Mammary epithelial cell (primary cell): Measurements from ENCODE around the gene WFDC11.

Experiments
- EZH2 ChIP-seq: IDR thresholded peaks from 2 replicates; pipeline ENCODE4 v1.6.1; 2012; ENCODE audit warnings: low read length, inconsistent platforms, borderline replicate concordance
- TF ChIP-seq, protein P1 (sequence below), 2 donors: IDR thresholded peaks in 1 of 2; conservative IDR thresholded peaks in 1 of 2; 2 replicates each; pipeline ENCODE4 v1.5.1; 2011 to 2012; ENCODE audit warnings: inconsistent platforms in 2 of 2, low read length in 2 of 2, mild to moderate bottlenecking in 2 of 2, control low read depth in 1 of 2, low read depth in 1 of 2; ENCODE audit not compliant: insufficient read depth in 1 of 2; ENCODE audit errors: extremely low read depth in 1 of 2

DNA sequence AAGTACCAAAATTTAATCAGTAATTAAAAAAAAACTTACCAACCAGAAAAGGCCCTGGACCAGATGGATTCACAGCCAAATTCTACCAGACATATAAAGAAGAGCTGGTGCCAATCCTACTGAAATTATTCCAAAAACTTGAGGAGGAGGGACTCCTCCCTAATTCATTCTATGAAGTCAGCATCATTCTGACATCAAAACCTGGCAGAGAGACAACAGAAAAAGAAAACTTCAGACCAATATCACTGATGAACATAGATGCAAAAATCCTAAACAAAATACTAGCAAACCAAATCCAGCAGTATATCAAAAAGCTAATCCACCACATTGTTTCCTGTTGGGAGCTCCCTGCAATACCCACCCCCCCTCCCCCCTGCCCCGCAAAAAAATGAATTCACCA is at the start of gene WFDC11:
- TF ChIP-seq, protein P1, sequence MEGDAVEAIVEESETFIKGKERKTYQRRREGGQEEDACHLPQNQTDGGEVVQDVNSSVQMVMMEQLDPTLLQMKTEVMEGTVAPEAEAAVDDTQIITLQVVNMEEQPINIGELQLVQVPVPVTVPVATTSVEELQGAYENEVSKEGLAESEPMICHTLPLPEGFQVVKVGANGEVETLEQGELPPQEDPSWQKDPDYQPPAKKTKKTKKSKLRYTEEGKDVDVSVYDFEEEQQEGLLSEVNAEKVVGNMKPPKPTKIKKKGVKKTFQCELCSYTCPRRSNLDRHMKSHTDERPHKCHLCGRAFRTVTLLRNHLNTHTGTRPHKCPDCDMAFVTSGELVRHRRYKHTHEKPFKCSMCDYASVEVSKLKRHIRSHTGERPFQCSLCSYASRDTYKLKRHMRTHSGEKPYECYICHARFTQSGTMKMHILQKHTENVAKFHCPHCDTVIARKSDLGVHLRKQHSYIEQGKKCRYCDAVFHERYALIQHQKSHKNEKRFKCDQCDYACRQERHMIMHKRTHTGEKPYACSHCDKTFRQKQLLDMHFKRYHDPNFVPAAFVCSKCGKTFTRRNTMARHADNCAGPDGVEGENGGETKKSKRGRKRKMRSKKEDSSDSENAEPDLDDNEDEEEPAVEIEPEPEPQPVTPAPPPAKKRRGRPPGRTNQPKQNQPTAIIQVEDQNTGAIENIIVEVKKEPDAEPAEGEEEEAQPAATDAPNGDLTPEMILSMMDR (conservative IDR thresholded peaks at IDR 0.05 in 1 of 2, IDR thresholded peaks at IDR 0.05 in 1 of 2; ENCODE audit: extremely low read depth in 1 of 2, insufficient read depth in 1 of 2, low read depth in 1 of 2, low read length in 2 of 2) = no peak
- TF ChIP-seq EZH2 = no peak
